Heart right ventricle (tissue), 16 donors: ENCODE measurements around the gene C5AR1. TPM values are rescaled to one million over a fixed set of nuclear protein-coding genes. Genes with fewer than 3 reads are reported as not detected.

Experiments
- ATAC-seq, 8 donors: fragments of 200-7000 bp; cut with Tn5 transposase; one replicate each; pipeline ENCODE4 v1.9.1; 2020; ENCODE audit warnings: mild to moderate bottlenecking in 8 of 8, moderate library complexity in 8 of 8, moderate number of reproducible peaks in 1 of 8
- DNase-seq, 2 donors: peaks; one replicate each; pipeline ENCODE4 v3.0.0-alpha.2; 2020
- H3K27ac ChIP-seq, 10 donors: fragments of 200-600 bp; sonication (generic) in 2 of 10; one replicate each; pipeline versions ENCODE4 v1.5.0 to v1.8.0; 2020 to 2022; ENCODE audit warnings: mild to moderate bottlenecking in 3 of 10
- H3K27me3 ChIP-seq, 7 donors: fragments of 200-600 bp; one replicate each; pipeline ENCODE4 v1.8.0; 2021 to 2022; ENCODE audit warnings: mild to moderate bottlenecking in 2 of 7
- H3K36me3 ChIP-seq, 9 donors: fragments of 200-600 bp; sonication (generic) in 1 of 9; one replicate each; pipeline versions ENCODE4 v1.5.0 to v1.8.0; 2020 to 2022; ENCODE audit warnings: mild to moderate bottlenecking in 2 of 9
- H3K4me1 ChIP-seq, 9 donors: fragments of 200-600 bp; sonication (generic) in 1 of 9; one replicate each; pipeline versions ENCODE4 v1.5.0 to v1.8.0; 2020 to 2022; ENCODE audit warnings: mild to moderate bottlenecking in 4 of 9
- H3K4me3 ChIP-seq, 10 donors: fragments of 200-600 bp; sonication (generic) in 2 of 10; one replicate each; pipeline versions ENCODE4 v1.5.0 to v1.8.0; 2020 to 2022; ENCODE audit warnings: mild to moderate bottlenecking in 7 of 10, moderate library complexity in 2 of 10
- H3K9me3 ChIP-seq, 11 donors: fragments of 200-600 bp in 10 of 11; sonication (generic) in 2 of 11; one replicate each; pipeline versions ENCODE4 v1.5.0 to v1.8.0; 2013 to 2022; ENCODE audit warnings: mild to moderate bottlenecking in 2 of 11, control low read depth in 1 of 11, moderate library complexity in 1 of 11
- WGBS, 2 donors: extraction: QIAGEN DNeasy Blood & Tissue Kit; methylation state at CpG; one replicate each; pipeline ENCODE4 v1.1.7; 2013; ENCODE audit warnings: inconsistent platforms in 1 of 2; 5-methylcytosine and 5-hydroxymethylcytosine counted together
- intact Hi-C, 10 donors: fragments of 100-400 bp; cut with DNase I; formaldehyde crosslinking; loops; one replicate each; pipeline versions ENCODE4 v1.11.1 to v1.14.2; 2022
- polyA plus RNA-seq, 2 donors: library from polyadenylated mRNA; stranded (reverse); fragments of 200-250 nt; gene quantifications; one replicate each; pipeline ENCODE4 v1.2.3, GENCODE V29; 2013
- total RNA-seq, 10 donors: library from RNA; stranded (reverse); fragmentation: NEBNext Ultra II Directional in 3 of 10; extraction: Animal tissue kit (Norgen Biotek cat#: 25700) in 3 of 10; gene quantifications; one replicate each; pipeline versions ENCODE4 v1.2.1 to v1.2.4, GENCODE V29; 2021 to 2023
- TF ChIP-seq, protein P1 (sequence below), 9 donors: fragments of 200-600 bp; sonication (generic) in 2 of 9; IDR thresholded peaks; one replicate each; pipeline versions ENCODE4 v1.5.0 to v1.8.0; 2021 to 2022; ENCODE audit warnings: antibody characterized with exemption in 9 of 9, mild to moderate bottlenecking in 5 of 9, moderate library complexity in 1 of 9
- donor health status: Arrhythmogenic right ventricular cardiomyopathy.
- donor health status: ischemic (EF 13 %, LVEDD 7.1; RV severe dilation, severe dysfunction).
- donor health status: healthy with polysubstance abuse.
- donor health status: DM: no; HTN: yes; CAD: no.
- donor health status: DM: no; HTN: no; CAD: no.
- donor health status: ischemic (EF 25% LVEDD 6.9; RV normal size, moderate dysfunction).
- donor health status: ischemic (EF 25% LVEDD 5.7; RV mildly dilated, moderate dysfunction).
- donor health status: healthy.
- donor health status: DM: yes; HTN: yes; CAD: no.
- donor health status: Ischemic cardiomyopathy.
- donor health status: ischemic (EF 35%, LVEDD 5.7; RV mildly dilated, moderate dysfunction).
- donor health status: nonischemic (EF 11% LVEDD 7.7; RV severe dilation, severe dysfunction).
- donor health status: DM: yes; HTN: yes; CAD: no.
- donor health status: PGD.
- donor health status: ischemic (EF 29% LVEDD 5.4; RV normal size, mild dysfunction).
- donor health status: nonischemic (EF 23%, LVEDD 6.1; RV moderate dilation, normal function).

Gene C5AR1
- total and polyA plus RNA-seq, 12 donors, result 1.7 to 18.6 (median 6.8) TPM

DNA sequence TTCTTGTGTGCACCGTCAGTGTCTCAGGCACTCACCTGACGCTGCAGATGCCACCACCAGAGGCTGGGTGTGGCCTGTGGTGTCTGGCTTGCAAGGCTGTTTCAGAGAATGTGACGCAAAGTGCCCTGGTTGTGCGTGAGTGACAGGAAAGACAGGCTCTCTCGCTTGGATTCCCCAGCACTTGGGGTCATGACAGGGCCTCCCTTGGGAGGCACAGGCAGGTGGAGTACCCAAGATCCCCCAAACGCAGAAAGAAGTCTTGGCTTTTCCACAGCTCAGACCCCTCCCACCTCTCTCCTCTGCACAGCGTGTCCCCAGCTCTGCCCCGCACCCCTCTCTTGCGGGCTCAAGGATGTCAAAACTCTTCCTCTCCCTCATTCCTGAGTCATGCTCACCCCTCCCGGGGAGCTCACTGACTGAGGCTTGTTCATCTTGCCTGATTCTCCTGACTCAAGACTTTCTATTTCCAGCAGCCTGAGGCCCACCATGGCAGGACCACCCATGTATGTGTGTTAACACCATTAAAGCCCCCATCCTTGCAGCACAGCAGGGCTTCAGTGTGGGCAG lies 60.5 kb downstream of the C5AR1 start:
- 81 to 89% methylated on average over 10 of the region's 10 CpGs for WGBS, 2 donors
- H3K27ac ChIP-seq, result peak overlapping the region in 2 of 10 donors; percentile 64 to 88
- DNase-seq, result no peak

DNA sequence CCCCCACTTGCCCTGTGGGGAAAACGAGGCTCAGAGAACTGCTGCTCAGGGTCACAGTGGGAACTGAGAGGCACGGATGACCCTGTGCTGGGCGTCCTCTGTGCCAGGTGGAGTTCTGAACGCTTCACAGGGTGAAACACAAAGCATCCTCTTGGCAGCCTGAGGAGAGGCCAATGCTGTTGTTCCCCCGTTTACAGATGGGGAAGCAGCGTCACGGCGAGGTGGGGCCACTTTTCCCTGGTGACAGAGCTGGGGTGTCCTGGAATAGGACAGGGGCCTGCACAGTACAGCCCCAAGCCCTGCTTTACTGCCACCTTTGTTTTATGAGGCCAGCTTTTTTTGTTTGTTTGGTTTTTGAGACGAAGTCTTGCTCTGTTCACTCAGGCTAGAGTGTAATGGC lies 61.6 kb downstream of the C5AR1 start:
- Histone ChIP-seq H3K27ac (peak overlapping the region in 2 of 10 donors; percentile 64 to 88), H3K9me3 (no peaks in the 10 kb centered on the region), H3K4me3 (no peak overlapping the region), H3K4me1 (peaks cover 0 to 19% (median 0%) of the 10 kb centered on the region in 9 donors), H3K36me3 (peaks cover 0 to 100% (median 55%) of the 10 kb centered on the region in 9 donors), H3K27me3 (no peaks in the 10 kb centered on the region)
- no peak for DNase-seq
- TF ChIP-seq, protein P1, sequence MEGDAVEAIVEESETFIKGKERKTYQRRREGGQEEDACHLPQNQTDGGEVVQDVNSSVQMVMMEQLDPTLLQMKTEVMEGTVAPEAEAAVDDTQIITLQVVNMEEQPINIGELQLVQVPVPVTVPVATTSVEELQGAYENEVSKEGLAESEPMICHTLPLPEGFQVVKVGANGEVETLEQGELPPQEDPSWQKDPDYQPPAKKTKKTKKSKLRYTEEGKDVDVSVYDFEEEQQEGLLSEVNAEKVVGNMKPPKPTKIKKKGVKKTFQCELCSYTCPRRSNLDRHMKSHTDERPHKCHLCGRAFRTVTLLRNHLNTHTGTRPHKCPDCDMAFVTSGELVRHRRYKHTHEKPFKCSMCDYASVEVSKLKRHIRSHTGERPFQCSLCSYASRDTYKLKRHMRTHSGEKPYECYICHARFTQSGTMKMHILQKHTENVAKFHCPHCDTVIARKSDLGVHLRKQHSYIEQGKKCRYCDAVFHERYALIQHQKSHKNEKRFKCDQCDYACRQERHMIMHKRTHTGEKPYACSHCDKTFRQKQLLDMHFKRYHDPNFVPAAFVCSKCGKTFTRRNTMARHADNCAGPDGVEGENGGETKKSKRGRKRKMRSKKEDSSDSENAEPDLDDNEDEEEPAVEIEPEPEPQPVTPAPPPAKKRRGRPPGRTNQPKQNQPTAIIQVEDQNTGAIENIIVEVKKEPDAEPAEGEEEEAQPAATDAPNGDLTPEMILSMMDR (IDR thresholded peaks at IDR 0.05), result no peak
- ATAC-seq, result no peak
- intact Hi-C loops, result loop anchor here in 1 of 10 donors (2.0 kb wide), 1 partner anchor 20 kb away; no protein-coding TSS in a partner anchor
- WGBS, 2 donors, result 94 to 95% methylated on average over 9 of the region's 9 CpGs

More for the DNA sequence above, 60.5 kb downstream of the C5AR1 start:
- Histone ChIP-seq H3K36me3 (peaks cover 0 to 100% (median 49%) of the 10 kb centered on the region in 9 donors), H3K4me3 (no peak overlapping the region), H3K4me1 (peaks cover 0 to 19% (median 0%) of the 10 kb centered on the region in 9 donors), H3K9me3 (no peaks in the 10 kb centered on the region), H3K27me3 (no peaks in the 10 kb centered on the region)
- peak in 3 of 8 donors; percentile 58 to 72 (median 67) for ATAC-seq
- TF ChIP-seq, protein P1 (IDR thresholded peaks at IDR 0.05), result no peak
- intact Hi-C loops, result loop anchor here in 1 of 10 donors (2.0 kb wide), 1 partner anchor 21 kb away; no protein-coding TSS in a partner anchor

Other genes with a start within 250 kb of the C5AR1 start
- 10 to 100 TPM; 19.5 to 32.8 (median 26.1) TPM for gene ZC3H4, start 196.1 kb upstream of the C5AR1 start, total RNA-seq
- gene ZC3H4, start 196.1 kb upstream of the C5AR1 start, polyA plus RNA-seq, result 10 to 100 TPM in 1 of 2 donors, 1 to 10 TPM in 1; 4.5 to 13.8 TPM
- gene SAE1, start 179.0 kb upstream of the C5AR1 start, total RNA-seq, result 10 to 100 TPM; 32.5 to 53.3 (median 45.5) TPM
- gene SAE1, start 179.0 kb upstream of the C5AR1 start, polyA plus RNA-seq, result 10 to 100 TPM; 11.9 to 60.2 TPM
- 1 to 10 TPM; 2.4 to 5.5 (median 3.5) TPM for gene BBC3, start 78.7 kb upstream of the C5AR1 start, total RNA-seq
- 1 to 10 TPM; 4.1 to 6.0 TPM for gene BBC3, start 78.7 kb upstream of the C5AR1 start, polyA plus RNA-seq
- 10 to 100 TPM; 14.2 to 28.7 (median 17.4) TPM for gene CCDC9, start 53.3 kb upstream of the C5AR1 start, total RNA-seq
- gene CCDC9, start 53.3 kb upstream of the C5AR1 start, polyA plus RNA-seq, result 10 to 100 TPM; 15.8 to 31.1 TPM
- 10 to 100 TPM in 8 of 10 donors, 1 to 10 TPM in 2; 9.2 to 14.2 (median 11.6) TPM for gene INAFM1, start 35.0 kb upstream of the C5AR1 start, total RNA-seq
- 10 to 100 TPM; 13.7 to 16.4 TPM for gene INAFM1, start 35.0 kb upstream of the C5AR1 start, polyA plus RNA-seq
- gene C5AR2, start 22.3 kb downstream of the C5AR1 start, total RNA-seq, result 1 to 10 TPM in 3 of 10 donors, under 1 TPM in 7; 0.28 to 2.3 (median 0.59) TPM
- under 1 TPM; 0.22 to 0.51 TPM for gene C5AR2, start 22.3 kb downstream of the C5AR1 start, polyA plus RNA-seq
- gene DHX34, start 39.5 kb downstream of the C5AR1 start, total RNA-seq, result 1 to 10 TPM; 4.4 to 8.8 (median 5.5) TPM
- gene DHX34, start 39.5 kb downstream of the C5AR1 start, polyA plus RNA-seq, result 10 to 100 TPM in 1 of 2 donors, 1 to 10 TPM in 1; 9.7 to 11.7 TPM
- 1 to 10 TPM in 8 of 10 donors, under 1 TPM in 2; 0.71 to 5.9 (median 1.9) TPM for gene MEIS3, start 109.7 kb downstream of the C5AR1 start, total RNA-seq
- gene MEIS3, start 109.7 kb downstream of the C5AR1 start, polyA plus RNA-seq, result 1 to 10 TPM; 6.7 to 7.2 TPM
- gene SLC8A2, start 162.0 kb downstream of the C5AR1 start, total RNA-seq, result under 1 TPM in 7 of 10 donors, not detected in 3; 0.11 to 0.64 (median 0.15) TPM
- gene SLC8A2, start 162.0 kb downstream of the C5AR1 start, polyA plus RNA-seq, result under 1 TPM; 0.03 to 0.22 TPM
- 10 to 100 TPM in 3 of 10 donors, 1 to 10 TPM in 7; 4.0 to 11.8 (median 8.1) TPM for gene KPTN, start 174.4 kb downstream of the C5AR1 start, total RNA-seq
- 10 to 100 TPM; 11.1 to 35.6 TPM for gene KPTN, start 174.4 kb downstream of the C5AR1 start, polyA plus RNA-seq
- gene NAPA, start 205.2 kb downstream of the C5AR1 start, total RNA-seq, result 100 to 1,000 TPM; 115 to 183 (median 121) TPM
- 100 to 1,000 TPM; 133 to 135 TPM for gene NAPA, start 205.2 kb downstream of the C5AR1 start, polyA plus RNA-seq